HG03354 (cell line): ENCODE measurements around the gene PFKM.

Source experiments
- ATAC-seq: cut with Tn5 transposase; IDR thresholded peaks from one replicate; pipeline ENCODE4 v1.9.1; 2021; ENCODE audit warnings: mild to moderate bottlenecking; ENCODE audit not compliant: unreplicated experiment, poor library complexity, severe bottlenecking

Gene PFKM

DNA sequence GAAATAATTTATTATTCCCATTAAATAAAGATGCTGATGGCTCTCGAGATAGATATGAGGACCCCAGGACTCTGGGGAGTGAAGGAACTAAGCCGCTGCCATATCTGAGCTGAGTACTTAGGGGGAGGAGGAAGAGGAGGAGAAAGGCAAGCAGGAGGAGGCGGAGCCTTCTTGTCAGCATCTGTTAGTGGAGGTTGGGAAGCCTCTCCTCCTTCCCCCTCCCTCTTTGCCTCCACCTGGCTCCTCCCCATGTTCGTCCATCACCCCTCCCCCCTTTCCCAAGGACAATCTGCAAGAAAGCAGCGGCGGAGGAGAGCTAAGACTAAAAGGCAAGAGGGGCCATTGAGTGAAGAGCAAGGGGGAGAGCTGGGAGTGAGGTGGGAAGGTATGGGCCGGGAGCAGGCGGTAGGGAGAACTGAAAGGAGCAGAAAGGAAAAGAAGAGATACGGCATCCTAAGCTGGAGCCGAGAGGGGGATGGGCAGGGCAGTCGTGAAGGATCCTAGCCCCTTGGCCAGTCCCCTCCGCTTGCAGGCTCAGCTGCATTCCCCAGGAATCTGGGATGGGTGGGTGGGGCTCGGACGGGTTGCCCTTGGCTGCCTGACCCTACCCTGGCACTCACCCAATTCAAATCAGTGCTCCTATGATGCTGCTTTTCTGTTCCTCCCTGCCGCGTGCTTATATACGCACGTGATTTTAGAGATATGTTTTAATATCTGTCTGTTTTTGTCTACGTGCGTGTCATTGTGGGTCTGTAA, at the start of gene PFKM:
TSS of gene PFKM (plus strand) at position 287 of the 756 bp plus-strand sequence. CDS start 3,411 bp downstream, outside the sequence.
- peak; percentile 99 for ATAC-seq

DNA sequence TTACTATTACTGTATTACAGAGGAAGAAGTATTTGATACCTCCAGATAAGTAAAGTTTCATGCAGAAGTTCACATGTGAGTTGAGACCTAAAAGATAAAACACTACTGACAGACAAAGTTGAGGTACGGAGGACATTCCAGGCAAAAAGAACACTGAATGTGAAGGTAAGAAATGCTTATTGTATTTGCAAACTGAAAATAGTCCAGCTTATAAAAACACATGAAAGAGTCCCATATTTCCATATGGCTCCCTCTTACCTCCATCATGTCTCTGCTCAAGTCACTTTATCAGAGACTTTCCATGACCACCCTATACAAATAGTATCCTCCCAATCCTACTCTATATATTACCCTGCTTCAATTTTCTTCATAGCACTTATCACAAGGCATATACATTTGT, 49.1 kb upstream of the PFKM start:
- no peak for ATAC-seq

DNA sequence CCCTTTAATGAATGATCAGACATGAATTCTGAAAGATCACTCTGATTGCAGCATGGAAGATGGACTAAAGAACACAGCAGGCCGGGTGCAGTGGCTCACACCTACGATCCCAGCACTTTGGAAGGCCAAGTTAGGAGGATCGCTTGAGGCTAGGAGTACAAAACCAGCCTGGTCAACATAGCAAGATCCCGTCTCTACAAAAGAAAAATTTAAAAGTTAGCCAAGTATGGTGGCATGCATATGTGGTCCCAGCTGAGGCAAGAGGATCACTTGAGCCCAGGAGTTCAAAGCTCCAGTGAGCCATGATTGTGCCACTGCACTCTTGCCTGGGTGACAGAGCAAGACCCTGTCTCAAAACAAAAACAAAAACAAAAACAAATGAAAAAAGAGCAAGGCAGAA, 48.4 kb upstream of the PFKM start:
- no peak for ATAC-seq

DNA sequence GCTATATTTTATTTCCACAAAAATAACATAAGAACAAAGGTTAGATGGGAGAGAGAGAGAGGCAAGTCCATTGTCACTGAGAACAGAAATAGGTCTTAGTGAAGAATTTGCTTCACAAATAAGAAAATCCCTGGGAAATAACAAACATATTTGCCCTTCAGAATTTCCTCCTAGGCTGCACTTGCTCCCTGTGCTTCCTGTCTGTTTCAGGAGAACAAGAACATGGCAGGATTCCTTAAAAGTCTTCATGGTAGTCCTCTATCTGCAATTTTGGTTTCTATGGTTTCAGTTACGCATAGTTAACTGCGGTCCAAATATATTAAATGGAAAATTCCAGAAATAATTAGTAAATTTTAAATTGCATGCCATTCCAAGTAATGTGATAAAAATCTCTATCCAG, 47.4 kb upstream of the PFKM start:
- no peak for ATAC-seq

DNA sequence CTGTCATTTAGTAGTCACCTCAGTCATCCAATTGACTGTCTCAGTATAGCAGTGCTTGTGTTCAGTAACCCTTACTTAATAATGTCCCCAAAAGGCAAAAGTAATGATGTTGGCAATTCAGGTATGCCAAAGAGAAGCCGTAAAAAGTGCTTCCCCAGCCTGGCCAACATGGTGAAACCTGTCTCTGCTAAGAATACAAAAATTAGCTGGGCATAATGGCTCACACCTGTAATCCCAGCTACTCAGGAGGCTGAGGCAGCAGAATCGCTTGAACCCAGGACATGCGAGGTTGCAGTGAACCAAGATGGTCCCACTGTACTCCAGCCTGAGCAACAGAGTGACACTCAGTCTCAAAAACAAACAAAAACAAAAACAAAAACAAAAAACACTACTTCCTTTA, 46.9 kb upstream of the PFKM start:
- no peak for ATAC-seq

DNA sequence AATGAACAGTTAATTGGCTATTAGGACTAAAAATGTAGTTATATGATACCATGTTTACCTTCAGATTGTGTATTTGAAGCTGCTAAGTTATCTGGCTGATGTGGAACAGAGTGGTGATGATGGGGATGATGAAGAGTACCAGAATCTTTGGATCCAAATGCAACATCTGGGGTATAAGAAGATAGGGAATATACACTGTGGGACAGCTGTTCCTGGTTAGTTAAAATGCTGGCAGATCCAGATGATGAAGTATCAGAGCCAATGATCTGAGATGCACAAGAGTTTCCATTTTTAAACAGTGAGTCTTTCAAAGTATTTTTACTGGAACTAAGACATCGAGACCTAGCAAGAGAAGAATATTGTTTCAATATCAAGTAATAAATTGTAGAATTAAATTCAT, 44.9 kb upstream of the PFKM start:
- no peak for ATAC-seq

DNA sequence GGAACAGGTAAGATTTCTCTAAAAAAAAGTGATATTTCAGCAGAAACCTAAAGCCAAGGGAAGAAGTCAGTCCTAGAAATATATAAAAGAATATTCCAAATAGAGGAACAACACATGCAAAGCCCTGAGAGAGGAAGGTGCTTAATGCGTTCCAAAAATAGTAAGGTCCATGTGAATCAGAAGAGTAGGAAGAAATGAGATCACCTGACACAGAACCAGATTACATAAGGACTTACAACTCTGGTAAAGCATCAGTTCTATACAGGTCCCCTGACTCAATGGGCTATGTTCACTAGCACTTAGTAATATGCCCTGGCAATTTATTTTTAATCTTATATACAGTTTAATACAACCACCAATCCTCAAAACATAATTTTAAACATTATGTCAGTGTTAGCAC, 43.3 kb upstream of the PFKM start:
- no peak for ATAC-seq

DNA sequence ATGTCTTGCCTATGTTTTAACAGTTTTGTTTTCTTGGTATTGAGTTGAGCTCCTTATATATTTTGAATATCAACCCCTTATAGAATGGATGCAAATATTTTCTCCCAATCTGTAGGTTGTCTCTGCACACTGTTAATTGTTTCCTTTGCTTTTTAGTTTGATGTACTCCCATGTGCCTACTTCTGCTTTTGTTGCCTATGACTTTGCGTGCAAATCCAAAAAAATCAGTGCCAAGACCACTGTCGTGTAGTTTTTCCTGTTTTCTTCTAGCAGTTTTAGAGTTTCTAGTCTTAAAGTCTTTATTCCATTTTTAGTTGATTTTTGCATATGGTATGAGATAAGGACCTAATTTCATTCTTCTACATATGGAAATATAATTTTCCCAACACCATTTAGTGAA, 42.1 kb upstream of the PFKM start:
- ATAC-seq = no peak

DNA sequence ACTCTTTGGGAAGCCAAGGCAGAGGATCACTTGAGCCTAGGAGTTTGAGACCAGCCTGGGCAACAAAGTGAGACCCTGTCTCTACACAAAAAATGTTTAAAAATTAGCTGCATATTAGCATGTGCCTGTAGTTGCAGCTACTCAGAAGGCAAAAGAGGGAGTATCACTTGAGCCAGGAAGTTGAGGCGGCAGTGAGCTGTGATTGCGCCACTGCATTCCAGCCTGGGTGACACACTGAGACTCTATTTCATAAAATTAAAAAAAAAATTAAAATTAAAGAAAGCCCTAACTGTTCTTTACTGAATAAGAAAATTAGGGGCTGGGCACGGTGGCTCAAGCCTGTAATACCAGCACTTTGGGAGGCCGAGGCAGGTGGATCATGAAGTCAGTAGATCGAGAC, 40.3 kb upstream of the PFKM start:
- ATAC-seq = no peak

DNA sequence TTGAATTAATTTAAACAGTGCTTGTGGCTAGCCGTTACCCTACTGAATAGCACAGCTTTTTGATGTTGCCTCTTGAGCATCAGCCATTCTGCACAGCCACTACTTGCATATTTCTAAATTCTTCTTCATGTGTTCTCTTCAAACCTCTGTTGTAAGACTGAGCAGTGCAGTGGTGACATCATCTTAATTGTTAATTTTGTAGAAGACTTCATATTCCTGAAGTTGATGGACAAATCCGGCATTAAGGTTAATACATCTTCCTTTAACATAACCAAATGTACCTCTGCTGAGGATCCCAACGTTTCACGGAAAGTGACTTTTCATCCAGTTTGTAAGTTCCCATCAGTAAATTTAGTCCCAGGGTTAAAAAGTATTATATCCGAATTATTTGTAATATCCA, 38.9 kb upstream of the PFKM start:
- ATAC-seq = no peak

DNA sequence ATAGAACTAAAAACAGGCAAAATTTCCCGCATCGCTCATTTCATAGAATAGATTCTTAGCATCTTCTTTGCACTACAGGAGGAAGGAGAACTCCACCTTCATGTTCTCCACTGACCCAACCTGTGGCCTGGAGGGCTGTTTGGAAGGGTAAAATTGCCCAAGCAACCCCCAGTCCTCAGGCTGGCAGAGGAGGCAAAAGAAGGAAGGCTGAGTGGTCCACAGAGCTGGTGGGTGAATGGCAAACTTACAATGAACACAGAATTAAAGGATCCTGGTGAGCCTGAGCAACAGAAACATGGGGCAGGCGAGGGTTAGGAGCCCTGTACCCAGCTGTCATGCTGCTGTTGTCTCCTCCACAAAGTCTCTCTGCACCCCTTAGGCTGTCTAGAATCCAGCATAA, 38.3 kb upstream of the PFKM start:
- ATAC-seq = no peak

DNA sequence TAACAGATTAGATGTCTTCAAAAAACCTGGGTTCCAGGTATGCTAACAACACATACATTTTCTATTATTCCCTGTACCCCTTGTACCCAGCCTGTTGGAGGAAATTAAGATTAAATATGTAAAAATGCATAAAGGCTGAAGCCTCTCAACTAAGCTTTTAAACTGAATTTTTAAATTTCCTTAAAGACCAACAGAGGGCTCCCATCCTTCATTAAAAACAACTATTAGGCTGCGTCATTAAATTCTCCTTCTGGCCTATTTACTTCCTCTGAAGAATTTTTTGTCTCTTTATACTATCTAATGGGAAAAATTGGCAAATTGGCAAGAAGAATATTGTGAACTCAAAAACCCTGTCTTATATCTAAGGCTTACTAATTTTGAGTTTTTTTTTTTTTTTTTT, 35.1 kb upstream of the PFKM start:
- ATAC-seq = no peak

DNA sequence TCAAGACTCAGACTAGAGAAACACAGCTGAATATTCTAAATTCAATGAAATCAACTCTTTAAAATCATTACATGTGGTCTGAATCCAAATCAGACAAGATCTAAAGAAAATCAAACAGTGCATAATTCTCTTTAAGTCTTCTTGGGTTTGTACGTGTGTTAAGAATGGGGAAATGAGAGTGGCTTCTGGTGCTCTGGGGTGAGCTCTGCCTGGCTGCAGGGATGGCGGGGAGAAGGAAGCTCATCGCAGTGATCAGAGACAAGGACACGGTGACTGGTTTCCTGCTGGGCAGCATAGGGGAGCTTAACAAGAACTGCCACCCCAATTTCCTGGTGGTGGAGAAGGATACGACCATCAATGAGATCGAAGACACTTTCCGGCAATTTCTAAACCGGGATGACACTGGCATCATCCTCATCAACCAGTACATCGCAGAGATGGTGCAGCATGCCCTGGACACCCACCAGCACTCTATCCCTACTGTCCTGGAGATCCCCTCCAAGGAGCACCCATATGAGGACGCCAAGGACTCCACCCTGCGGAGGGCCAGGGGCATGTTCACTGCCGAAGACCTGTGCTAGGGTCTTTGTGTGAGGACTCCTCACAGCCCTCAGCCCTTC, 34.2 kb upstream of the PFKM start:
- no peak for ATAC-seq

DNA sequence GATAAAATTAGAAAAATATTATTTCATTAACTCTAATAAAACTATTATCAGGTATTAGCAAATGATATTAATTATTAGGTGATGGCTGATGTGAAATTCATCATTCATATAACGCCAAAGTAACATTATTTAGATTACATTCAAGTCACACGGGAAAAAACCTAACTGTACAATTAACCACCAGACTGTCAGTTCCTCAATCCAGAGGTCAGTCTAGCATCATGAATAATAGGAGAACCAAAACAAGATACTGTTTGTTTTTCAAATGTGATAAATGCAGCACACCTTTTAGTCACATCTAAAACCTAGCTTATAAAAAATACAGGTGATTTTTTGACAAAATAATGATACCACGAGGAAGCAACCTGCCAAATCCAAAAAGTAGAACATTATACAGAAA, 32.8 kb upstream of the PFKM start:
- no peak for ATAC-seq

DNA sequence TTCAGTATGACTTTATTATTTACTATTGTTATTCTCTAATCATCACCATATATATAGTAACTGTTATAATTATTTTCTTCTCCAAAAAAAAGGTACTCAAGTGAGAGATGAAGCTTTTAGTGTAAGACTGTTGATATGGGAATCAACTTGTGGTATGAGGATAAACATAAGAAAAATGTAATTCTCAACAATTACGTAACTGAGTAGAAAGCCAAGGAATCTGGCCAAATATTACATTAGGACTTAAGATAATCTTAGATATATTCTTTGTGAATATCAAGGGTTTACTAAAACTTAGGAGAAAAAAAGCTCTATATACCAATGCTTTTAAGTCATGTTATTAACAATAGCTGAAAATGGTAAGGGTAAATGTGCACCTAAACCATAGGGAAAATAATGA, 26.6 kb upstream of the PFKM start:
- ATAC-seq = no peak

DNA sequence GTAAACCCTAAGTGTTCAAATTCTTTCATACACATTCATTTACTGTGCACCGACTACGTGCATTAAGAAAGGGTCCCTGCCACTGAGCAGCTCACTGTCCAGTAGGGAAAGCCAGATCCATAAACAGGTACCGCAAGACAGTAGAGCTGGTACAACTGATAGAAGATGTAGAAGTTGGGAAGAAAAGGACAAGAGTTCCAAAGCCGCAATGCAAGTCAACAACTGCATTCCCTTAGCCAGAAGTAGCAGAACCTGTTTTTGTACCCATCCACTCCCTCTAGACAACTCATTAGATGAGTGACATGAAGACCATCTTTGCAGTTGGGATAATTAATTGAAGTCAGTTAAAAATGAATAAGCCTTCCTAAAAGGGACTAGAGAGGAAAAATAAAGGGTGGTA, 14.6 kb upstream of the PFKM start:
- ATAC-seq = no peak

DNA sequence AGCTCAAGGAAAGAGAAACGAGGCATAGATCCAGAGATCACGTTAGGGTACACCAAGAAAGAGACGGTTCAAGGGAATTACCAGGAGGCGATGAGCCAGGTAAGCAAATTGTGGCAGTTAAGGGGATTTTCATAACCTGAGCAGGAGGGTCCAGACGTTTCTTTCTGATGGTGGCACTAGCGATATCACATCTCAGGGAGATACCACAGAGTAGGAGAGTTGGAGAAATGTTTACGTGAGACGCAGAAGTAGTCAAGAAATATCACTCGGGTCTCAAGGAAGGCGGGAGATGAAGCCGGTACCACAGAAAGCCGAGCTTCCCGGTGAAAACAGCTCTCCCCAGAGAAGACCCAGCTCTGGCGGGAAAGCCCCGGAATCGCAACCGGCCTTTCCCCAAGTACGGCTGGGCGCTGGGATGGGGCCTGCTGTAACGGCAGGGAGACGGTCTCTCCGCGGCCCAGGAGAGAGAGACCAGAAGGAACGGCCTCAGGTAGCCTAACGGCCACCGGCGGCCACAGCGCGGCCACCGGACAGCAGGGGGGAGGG, 13.8 kb upstream of the PFKM start:
- peak; percentile 28 for ATAC-seq

DNA sequence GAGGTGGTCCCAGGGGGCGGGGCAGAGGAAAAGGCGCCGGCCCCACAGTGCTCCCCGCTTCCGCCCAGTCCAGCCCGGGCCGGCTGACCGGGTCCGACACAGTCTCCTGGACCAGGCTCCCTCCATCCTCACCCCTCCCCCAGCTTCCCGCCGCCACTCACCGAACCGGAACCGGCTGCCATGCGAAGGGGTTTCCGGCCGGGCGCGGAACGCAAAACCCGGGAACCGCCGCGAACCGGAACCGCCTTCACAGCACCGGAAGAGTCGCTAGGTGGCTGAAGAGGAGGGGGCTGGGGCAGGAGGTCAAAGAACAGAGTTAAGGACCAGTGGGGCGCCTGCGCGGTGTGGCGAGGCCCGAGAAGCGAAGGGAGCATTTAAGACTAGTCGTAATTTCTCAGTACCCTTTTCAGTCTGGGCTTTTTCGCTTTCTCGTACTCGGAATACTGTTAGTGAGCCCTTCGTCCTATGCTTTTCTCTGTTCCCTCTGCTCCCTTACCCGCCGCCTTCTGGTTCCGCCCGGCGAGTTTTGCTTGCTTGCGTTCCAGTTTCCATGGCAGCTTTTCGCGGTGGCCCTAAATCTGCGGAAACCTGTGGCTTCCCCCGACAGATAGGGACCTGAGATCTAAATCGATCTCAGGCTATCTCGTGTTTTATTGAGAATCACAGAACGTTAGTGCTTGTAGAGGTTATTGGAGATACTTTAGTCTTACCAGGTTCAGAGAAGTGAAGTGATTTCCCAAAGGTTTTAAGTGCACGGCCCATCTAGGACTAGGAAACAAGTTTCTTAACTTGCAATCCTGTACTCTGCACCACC, 13.1 kb upstream of the PFKM start, which contains the start of gene SENP1:
TSS of gene SENP1 (minus strand) at position 213 of the 814 bp plus-strand sequence. CDS start 4,607 bp downstream, outside the sequence.
- ATAC-seq = peak; percentile 77

DNA sequence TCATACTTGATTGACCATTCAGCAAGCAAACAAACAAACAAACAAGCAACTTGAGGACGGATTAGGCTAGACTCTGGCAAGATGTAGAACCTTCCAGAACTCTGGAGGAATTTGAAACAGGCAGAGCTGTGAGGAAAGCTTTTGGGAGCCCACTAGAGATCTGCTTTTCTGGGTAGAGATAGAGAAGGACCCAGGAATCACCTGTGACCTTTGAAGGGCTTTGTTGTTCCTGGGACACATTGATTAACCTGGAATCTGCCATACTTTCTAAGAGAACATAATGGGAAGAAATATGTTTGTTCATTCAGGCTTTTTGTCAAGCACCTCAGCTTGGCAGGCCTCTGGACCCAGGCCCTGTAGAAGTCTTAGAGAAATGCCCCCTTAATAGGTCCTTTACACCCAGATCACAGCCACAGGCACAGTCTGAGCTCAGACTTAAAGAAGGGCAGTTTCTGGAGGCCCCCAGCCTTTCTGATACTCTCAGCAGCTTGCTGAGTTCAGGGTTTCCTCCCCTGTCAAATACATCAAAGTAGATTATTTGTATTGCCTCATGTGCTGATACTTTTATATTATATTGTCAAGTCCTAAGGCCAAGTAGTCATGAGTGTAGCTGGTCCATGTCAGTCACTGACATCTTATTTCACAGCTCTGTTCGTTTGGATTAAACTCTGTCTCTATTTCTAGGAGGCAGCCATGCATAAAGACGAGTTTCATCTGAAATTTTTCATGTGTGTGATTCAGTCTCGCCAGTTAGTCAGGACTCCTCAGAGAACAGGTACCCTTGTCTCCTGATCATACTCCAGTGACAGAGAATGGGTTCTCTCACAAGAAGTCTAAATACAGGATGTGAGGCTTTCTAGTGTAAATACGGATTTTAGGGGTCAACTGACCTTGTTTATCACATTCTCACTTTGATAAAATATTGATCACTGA, 12.2 kb upstream of the PFKM start:
- no peak for ATAC-seq
